Mucosa of descending colon (tissue), 3 donors: ENCODE results near the gene FOLH1. TPM values are rescaled to one million over a fixed set of nuclear protein-coding genes. Genes with fewer than 3 reads are reported as not detected.
"Not testable (repeated sequence)": the region's sequence is repeated elsewhere in the genome, so short reads cannot be mapped to it uniquely, and the experiment has no call there.

Experiments
- ATAC-seq: fragments of 200-7000 bp; cut with Tn5 transposase; one replicate; pipeline ENCODE4 v1.9.1; 2020; ENCODE audit warnings: mild to moderate bottlenecking, moderate library complexity
- DNase-seq, 3 donors: peaks; one replicate each; pipeline ENCODE4 v3.0.0-alpha.2; 2020
- H3K36me3 ChIP-seq: fragments of 200-600 bp; one replicate; pipeline ENCODE4 v1.8.0; 2021; ENCODE audit warnings: low read depth, mild to moderate bottlenecking
- H3K4me1 ChIP-seq: fragments of 200-600 bp; one replicate; pipeline ENCODE4 v1.8.0; 2021; ENCODE audit warnings: low read depth, mild to moderate bottlenecking
- H3K4me3 ChIP-seq: fragments of 200-600 bp; one replicate; pipeline ENCODE4 v1.8.0; 2021; ENCODE audit warnings: mild to moderate bottlenecking
- H3K9me3 ChIP-seq: fragments of 200-600 bp; one replicate; pipeline ENCODE4 v1.8.0; 2021; ENCODE audit warnings: mild to moderate bottlenecking
- intact Hi-C, 2 donors: fragments of 100-400 bp; cut with DNase I in 1 of 2; cut with micrococcal nuclease in 1 of 2; formaldehyde crosslinking; loops; one replicate each; pipeline versions ENCODE4 v1.11.0 to v1.11.1; 2022; cut with DNase I, micrococcal nuclease
- total RNA-seq, 3 donors: library from RNA; stranded (reverse); fragmentation: NEBNext Ultra II Directional in 2 of 3; extraction: Animal tissue kit (Norgen Biotek cat#: 25700) in 2 of 3; gene quantifications; one replicate each; pipeline versions ENCODE4 v1.2.1 to v1.2.4, GENCODE V29; 2021 to 2023
- TF ChIP-seq, protein P1 (sequence below): fragments of 200-600 bp; IDR thresholded peaks from one replicate; pipeline ENCODE4 v1.8.0; 2022; ENCODE audit warnings: antibody characterized with exemption, mild to moderate bottlenecking
- donor health status: DM: no; HTN: no; CAD: no; lungs with moderate emphysema.
- donor health status: DM: no; HTN: no; CAD: no.
- donor health status: DM: no; HTN: yes; CAD: no.

The FOLH1 gene
- total RNA-seq, 3 donors from 2014 or later, result 0.34 to 1.4 (median 1.0) TPM

DNA sequence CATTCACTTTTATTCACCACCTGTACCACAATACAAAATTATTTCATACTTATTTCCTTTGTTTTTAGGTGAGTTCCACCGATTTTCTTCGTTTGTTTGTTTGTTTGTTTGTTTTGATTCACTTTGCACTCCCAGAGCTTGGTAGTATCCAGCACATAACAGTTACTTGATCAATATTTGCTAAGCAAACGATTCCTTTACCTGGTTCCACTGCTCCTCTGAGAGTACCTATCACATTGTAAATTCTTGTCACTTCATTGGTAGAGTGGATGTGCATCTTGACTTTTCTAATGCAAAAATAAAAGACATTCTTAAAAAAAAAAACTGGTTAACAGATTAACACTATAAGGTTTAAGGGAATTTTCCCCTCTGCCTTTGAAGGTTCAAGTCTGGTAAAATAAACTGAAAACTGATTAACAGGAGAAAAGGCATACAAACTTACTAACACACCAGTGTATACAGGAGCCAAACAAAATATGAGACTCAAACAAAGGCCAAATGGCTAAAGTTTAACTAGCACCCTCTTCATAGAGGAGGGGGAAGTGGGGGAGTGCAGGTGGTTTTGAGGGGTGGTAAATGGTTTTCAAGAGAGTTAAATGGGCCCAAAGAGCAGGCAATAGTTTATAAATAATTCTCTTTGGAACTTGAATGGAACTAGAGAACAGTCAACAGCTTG is 33.6 kb downstream of the FOLH1 start:
- H3K4me3 ChIP-seq, H3K9me3 ChIP-seq, H3K36me3 ChIP-seq, DNase-seq, intact Hi-C loops, H3K4me1 ChIP-seq, ATAC-seq: not testable (repeated sequence)

DNA sequence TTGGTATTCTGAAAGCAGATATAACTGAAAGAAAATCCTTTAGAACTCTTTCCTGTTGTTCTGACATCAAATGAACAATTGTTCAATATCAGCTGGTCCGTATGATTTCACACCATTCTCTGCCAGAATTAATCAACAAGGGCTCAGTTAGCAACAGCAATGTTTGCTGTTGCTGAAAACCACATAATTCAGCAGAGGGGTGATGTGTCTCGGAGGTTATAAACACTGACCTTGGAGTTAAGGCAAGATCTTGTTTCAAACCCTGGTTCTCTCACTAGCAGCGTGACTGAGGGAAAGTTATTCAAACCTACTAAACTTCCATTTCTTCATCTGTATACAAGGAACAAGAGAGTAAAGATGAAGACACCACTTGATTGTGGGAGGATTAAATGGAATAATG is 36.8 kb downstream of the FOLH1 start:
- H3K36me3 ChIP-seq, H3K4me3 ChIP-seq, ATAC-seq, DNase-seq, H3K9me3 ChIP-seq, H3K4me1 ChIP-seq, intact Hi-C loops: not testable (repeated sequence)

DNA sequence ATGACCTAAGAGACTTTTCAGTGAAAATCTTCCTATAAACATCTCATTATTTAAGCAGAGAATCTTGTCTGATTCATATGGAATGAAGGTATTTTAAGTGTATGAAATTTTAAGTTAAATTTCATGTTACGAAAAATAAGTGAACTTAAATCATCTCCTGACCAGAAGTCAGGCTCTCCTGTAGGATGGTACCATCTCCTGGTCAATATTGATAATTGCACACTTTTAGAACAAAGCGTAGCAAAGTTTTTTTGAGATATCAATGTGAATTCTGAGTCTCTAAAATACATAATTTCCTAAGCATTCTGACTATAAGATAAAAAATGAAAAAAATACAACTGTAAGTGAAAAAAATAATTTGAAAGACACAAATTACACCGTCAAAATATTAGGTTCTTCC is 38.8 kb downstream of the FOLH1 start:
- H3K36me3 ChIP-seq, H3K9me3 ChIP-seq, DNase-seq, intact Hi-C loops, H3K4me1 ChIP-seq, ATAC-seq, H3K4me3 ChIP-seq: not testable (repeated sequence)

DNA sequence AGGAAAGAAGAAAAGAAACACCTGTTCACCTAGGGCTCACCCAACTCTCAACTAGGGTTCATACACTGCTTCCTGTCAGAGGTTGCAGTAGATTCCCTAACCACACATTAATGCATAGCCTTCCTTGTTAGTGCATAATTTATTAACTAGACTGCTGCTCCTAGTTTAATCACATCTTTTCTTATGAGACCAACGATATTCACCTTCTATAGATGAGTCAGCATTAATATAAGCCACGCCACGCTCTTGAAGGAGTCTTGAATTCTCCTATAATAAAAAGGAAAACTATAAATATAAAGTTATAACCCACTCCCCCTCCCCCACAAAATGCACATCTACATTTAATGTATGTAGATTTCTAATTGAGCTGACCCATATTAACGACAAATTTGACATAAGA is 39.4 kb downstream of the FOLH1 start:
- DNase-seq, ATAC-seq, H3K4me3 ChIP-seq, H3K4me1 ChIP-seq, intact Hi-C loops, H3K36me3 ChIP-seq, H3K9me3 ChIP-seq: not testable (repeated sequence)

DNA sequence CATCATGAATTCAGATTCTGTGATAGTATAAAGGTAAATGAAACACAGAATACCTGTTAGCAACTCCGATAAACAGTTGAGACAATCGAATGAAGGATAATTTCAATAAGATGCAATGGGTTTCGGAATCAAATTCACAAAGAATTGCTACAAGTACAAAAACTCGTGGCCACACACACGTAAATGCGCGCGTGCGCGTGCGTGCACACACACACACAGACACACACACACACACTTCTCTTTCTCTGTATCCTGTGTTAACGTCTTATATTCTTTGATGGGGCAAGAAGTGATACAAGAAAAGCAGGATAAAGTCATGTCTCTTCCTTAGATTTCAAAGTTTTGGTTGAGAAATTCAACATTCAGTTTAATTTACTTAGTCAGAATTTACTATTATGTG is 57.2 kb downstream of the FOLH1 start:
- TF ChIP-seq, protein P1, sequence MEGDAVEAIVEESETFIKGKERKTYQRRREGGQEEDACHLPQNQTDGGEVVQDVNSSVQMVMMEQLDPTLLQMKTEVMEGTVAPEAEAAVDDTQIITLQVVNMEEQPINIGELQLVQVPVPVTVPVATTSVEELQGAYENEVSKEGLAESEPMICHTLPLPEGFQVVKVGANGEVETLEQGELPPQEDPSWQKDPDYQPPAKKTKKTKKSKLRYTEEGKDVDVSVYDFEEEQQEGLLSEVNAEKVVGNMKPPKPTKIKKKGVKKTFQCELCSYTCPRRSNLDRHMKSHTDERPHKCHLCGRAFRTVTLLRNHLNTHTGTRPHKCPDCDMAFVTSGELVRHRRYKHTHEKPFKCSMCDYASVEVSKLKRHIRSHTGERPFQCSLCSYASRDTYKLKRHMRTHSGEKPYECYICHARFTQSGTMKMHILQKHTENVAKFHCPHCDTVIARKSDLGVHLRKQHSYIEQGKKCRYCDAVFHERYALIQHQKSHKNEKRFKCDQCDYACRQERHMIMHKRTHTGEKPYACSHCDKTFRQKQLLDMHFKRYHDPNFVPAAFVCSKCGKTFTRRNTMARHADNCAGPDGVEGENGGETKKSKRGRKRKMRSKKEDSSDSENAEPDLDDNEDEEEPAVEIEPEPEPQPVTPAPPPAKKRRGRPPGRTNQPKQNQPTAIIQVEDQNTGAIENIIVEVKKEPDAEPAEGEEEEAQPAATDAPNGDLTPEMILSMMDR, result no peak
- Histone ChIP-seq H3K4me3 (no peak overlapping the region), H3K4me1 (no peaks in the 10 kb centered on the region), H3K9me3 (no peaks in the 10 kb centered on the region), H3K36me3 (no peaks in the 10 kb centered on the region)
- ATAC-seq (no peak), DNase-seq (no peak)
- intact Hi-C loops, result no loop called here

DNA sequence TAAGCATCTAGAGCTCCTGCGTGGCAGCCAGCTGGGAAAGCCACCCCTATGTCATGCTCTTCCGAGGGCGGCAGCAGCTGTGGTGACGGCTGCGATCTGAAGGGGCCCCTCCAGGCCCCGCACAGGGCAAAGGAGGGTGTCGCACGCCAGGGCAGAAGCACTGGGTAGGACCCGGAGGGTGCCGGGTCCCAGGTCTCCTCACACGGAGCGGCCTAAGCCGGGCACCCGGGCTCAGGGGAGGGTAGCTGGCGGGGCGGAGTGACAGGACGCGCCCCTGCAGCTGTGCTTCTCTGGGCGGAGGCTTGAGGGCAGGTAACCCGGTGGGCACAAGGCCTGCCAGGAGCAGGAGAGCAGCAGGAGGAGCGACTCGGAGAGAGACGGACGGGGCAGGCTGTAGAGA is 106.0 kb downstream of the FOLH1 start:
- H3K9me3 ChIP-seq, DNase-seq, H3K36me3 ChIP-seq, H3K4me1 ChIP-seq, intact Hi-C loops, H3K4me3 ChIP-seq: not testable (repeated sequence)
- ATAC-seq, result peak; percentile 8

Other genes starting within 250 kb of the FOLH1 start
- gene TRIM51G, start 224.7 kb downstream of the FOLH1 start, total RNA-seq, result not detected
- not detected for gene TRIM49B, start 179.8 kb downstream of the FOLH1 start, total RNA-seq
- not detected for gene TRIM64C, start 149.5 kb downstream of the FOLH1 start, total RNA-seq